ENCODE results near the gene OR9Q1.
"Not testable (repeated sequence)": the region's sequence is repeated elsewhere in the genome, so short reads cannot be mapped to it uniquely, and the experiment has no call there.

The OR9Q1 gene, protein sequence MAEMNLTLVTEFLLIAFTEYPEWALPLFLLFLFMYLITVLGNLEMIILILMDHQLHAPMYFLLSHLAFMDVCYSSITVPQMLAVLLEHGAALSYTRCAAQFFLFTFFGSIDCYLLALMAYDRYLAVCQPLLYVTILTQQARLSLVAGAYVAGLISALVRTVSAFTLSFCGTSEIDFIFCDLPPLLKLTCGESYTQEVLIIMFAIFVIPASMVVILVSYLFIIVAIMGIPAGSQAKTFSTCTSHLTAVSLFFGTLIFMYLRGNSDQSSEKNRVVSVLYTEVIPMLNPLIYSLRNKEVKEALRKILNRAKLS

GRCh38 chr11:58023435-58023931 lies at the start of gene OR9Q1:
OR9Q1 (plus strand) TSS chr11:58023881; CDS start chr11:58179445, 155,564 bp downstream.
- DNase-seq, result no peak

DNA sequence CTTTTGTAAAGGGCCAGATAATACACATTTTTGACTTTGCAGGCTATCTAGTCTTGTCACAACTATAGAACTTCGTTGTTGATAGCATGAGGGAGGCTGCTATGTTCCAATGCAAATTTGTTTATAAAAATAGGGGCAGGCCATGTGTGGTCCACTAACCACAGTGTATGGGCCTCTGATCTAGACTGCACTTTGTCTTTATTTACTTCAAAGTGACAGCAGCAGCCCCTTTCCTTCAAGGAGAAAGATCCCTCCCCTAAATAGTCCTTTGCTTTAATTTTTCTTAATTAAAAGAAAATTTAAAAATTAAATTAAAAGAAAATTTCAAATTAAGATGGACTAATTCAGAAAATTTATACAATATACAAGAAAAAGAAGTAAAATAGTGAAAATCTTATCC lies 49.5 kb upstream of the OR9Q1 start:
- DNase-seq, result no peak

GRCh38 chr11:57974848-57975601 lies 48.7 kb upstream of the OR9Q1 start:
- DNase-seq, result no peak

DNA sequence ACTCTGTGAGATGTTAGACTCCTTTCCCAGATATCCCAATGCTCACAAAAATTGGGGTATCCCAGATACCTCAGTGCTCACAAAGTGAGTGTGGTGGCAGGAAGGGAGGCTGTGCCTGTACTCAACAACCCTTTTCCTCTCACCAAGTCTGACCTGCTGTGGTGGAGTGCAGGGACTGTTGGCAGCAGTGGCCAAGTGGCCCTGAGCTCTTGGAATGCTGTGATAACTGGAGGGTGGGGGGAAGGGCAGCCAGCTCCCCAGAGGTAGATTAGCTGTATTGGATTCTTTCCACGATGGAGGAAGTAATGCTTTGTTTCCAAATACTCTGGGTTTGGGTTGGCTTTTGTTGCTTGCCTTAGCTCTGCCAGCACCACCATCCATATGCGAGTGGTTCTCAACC lies 46.0 kb upstream of the OR9Q1 start:
- no peak for DNase-seq

GRCh38 chr11:57978686-57979531 lies 44.8 kb upstream of the OR9Q1 start:
- no peak for DNase-seq

- no peak for DNase-seq
Measured at GRCh38 chr11:57979532-57980079, 44.1 kb upstream of the OR9Q1 start.

DNA sequence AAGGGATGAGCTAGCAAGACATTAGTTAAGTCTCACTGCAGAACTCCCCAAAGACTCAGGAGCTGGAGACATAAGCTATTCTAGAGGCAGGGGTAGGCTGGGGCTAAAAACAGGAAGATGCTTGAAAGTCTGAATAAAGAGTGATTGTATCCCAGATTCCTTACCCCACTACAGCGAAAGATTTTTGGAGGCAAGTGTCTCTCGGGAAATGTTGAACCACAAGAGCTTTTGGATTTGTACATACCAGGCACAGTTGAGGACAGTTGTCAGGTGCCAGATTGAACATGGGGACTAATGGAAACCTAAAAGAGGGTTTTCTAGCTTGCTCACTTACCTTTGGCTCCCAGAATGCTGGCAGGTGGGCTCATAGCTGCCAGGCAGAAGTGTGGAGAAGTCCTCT lies 43.5 kb upstream of the OR9Q1 start:
- DNase-seq, result no peak

DNA sequence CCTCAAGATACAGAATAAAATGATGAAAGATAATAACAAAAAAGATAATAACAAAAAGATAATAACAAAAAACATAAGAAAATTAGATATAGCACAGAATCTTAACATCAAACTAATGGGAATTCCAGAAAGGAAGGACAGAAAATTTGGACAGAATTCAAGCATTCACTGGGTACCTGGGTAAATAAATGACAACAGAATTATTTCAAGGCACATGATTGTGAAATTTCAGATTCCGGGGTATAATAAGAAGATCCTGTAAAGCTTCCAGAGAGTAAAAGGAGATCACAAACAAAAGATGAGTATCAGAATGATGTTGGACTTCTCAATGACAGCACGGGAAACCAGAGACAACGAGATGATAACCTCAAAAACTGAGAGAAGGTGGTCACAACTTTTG lies 42.1 kb upstream of the OR9Q1 start:
- no peak for DNase-seq

- no peak for DNase-seq
Measured at GRCh38 chr11:57982776-57983175, 40.9 kb upstream of the OR9Q1 start.

DNA sequence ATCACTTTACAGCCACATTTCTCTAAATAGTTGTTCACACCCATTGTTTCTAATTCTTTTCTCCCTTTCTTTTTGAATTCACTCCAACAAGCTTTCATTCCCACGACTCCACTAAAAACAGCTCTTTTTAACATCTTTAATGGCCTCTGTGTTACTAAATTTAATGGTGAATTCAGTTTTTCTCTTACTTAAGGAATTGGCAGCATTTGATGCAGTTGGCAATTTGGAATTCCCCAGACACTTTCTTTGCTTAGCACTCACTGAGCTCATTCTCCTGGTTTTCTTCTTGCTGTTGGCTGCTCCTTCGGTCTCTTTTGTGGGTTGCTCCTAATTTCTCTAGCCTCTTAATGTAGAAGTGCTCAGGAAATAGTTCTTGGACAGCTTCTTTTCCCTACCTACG lies 40.5 kb upstream of the OR9Q1 start:
- no peak for DNase-seq

- DNase-seq, result not testable (repeated sequence)
Measured at GRCh38 chr11:57999523-57999922, 24.2 kb upstream of the OR9Q1 start.

- DNase-seq, result not testable (repeated sequence)
Measured at GRCh38 chr11:58000021-58000420, 23.7 kb upstream of the OR9Q1 start.

- DNase-seq, result no peak
Measured at GRCh38 chr11:58000699-58001098, 23.0 kb upstream of the OR9Q1 start.

DNA sequence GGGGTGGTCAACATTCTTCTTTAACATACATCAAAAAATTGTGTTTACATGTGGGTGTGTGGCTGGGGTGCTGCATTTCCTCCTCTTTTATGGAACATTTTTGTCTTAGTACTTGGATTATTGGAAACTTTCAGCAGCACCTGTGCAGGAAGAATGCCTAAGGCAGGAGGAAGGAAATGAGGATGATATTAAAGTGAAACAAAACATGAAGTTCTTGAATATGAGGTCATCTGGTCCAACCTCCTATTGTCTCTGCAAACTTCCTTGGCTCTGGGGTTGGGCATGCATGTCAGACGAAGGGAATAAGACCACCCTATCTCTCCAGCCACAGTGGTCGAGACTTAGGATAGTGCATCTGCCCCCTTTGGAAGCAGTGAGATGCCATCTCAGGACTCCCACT lies 20.6 kb upstream of the OR9Q1 start:
- DNase-seq, result no peak

DNA sequence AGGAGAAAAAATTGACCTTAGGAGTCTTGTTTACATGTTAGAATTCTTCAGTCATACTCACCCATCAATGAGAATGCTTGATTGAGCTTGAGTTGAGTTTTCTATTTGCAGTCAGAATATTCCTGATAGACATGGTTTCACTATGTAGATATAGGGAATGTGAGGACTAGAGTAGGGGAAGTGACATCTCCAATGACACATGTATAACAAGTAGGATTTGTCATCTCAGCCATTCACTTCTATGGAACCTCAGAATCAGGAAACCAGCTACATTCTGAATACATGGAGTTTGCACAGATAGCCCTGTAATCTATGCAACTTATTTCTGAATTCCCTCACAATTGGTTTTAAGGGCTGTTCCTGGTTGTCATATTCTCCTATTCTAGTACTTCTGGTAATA lies 20.1 kb upstream of the OR9Q1 start:
- no peak for DNase-seq

DNA sequence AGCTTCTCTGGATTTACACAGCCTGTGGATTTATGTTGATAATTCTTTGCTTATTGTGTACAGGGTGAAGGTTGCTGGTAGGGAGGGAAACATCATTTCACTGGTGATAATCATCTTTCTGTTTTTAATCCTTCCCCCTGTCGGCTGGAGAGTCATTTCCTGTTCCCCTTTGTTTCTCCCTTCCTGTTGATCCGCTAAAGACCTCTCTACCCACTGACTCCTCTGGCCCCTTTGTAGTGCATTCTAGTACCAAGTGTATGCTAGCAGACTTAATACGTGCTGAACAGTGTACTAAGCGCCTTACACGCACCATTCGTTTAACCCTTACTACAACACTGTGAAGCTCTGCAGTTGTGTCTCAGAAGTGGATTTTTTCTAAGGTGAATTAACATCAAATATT lies 19.0 kb upstream of the OR9Q1 start:
- DNase-seq, result no peak

DNA sequence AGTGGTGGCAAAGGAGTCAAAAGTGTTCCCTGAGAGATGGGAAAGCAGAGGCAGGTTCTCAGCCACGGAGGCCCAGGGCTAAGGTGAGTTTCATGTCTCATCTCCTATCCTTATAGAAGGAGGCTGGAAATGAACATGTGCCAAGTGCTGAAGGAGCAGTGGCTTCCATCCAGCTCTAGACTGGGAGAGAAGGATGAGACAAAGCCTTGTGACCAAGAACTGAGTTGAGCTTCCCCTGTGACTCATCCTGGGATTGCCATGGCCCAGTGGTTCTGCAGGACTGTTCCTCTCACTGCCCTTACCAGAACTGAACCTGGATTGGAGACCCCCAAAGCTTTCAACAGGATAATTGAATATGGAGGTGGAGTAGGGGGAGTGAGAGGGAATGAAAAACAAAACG lies 16.7 kb upstream of the OR9Q1 start:
- no peak for DNase-seq

GRCh38 chr11:58011771-58012170 lies 11.9 kb upstream of the OR9Q1 start:
- no peak for DNase-seq

GRCh38 chr11:58024601-58025091 lies 965 bp downstream of the OR9Q1 start:
- DNase-seq, result no peak

DNA sequence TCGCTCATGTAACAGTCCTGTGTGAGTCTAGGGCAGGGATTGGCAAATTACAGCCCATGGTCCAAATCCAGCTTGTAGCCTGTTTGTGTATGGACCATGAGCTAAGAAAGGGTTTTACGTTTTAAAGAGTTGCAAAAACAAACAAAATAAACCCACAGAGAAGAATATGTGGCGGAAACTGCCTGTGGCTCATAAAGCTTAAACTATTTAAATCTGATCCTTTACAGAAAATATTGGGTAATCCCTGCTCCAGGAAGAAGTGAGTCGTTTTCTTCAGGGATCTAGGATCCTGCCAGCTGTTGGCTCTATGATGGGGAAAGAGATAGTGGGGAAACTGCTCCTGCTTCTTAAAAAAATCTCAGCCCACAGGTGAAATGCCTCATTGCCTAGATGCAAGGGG lies 3.7 kb downstream of the OR9Q1 start:
- no peak for DNase-seq

DNA sequence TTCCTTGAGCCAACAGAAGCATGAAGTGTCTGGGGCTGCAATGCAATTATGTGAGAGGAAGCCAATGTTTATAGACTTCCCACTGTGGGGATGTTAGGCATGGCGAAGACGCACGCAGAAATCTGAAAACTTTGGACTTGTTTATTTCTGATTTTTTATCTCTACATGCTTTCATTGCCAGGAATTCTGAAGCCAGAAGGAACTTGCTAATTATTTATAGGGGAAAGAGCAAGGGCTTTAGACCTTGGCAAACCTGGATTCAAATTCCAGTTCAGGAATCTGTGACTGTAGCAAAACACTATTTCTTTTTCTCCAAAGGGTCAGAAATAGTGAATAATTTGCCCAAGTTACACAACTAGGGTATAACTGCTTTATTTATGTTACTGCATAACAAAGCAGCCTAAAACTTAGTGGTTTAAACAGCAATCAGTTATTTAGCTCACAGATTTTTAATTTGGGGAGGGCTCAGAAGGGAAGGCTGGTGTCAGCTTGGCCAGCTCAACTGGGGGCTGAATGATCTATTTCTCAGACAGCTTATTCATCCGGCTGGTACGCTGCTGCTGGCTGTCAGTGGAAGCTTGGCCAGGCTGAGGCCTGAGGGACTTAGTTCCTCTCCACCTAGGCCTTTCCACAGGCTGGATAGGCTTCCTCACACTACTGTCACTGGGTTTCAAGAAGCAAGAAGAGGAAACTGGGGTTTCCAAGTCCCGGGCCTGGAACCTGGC lies 5.2 kb downstream of the OR9Q1 start:
- DNase-seq, result no peak

DNA sequence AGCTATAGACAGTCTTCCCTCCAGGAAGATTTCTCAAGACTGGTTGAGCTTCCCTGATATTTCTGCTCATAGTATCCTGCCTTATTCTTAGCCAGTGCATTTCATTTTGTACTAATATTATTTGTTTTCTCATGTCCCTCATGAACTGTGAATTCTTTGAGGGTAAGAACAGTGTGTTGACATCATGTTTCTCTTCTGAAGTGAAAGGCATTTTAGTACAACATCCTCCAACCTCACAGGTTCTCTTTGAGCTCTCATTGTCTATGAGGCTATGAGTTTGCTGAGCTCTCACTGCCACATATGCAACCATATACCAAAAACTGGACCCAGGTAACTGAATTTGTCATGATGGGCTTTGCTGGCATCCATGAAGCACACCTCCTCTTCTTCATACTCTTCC lies 7.0 kb downstream of the OR9Q1 start, which contains the start of gene OR6Q1:
TSS of gene OR6Q1 (plus strand) at position 301 of the 400 bp plus-strand sequence. CDS start at position 301, 0 bp downstream.
- DNase-seq, result no peak

Data from NCI-H526 (cell line).